CD4-positive, alpha-beta T cell treated with Interleukin-4 for 1 hour (primary cell): ENCODE data around the gene CENPC.
A peak's percentile ranks its signal among the peaks of the same experiment; 100 is the strongest.
"Not testable (repeated sequence)": the region's sequence is repeated elsewhere in the genome, so short reads cannot be mapped to it uniquely, and the experiment has no call there.

Source experiments
- DNase-seq, 2 donors: peaks; one replicate each; pipeline ENCODE4 v3.0.0-alpha.2; 2020 to 2022

CENPC gene

DNA sequence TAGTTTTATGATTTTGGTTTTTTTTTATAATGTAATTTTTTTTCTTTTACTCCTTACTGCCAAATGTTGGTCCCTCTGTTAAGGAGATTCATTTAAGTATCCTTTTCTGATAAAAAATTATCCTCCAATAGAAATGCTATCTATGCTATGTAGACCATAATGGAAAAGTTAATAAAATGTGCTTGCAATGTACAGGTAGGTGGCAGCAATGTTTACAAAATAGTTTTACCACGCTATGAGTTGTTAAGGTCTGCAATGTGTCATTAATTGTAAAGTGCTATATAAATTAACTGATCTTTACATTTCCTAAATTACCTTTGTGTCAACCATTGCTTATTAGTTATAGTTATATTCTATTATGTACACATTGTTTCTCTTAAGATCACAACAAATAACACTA, 3.8 kb upstream of the CENPC start:
- DNase-seq = peak in 1 of 2 donors; percentile 66

- DNase-seq = no peak
Measured at GRCh38 chr4:67546971-67547370, 1.7 kb upstream of the CENPC start.

DNA sequence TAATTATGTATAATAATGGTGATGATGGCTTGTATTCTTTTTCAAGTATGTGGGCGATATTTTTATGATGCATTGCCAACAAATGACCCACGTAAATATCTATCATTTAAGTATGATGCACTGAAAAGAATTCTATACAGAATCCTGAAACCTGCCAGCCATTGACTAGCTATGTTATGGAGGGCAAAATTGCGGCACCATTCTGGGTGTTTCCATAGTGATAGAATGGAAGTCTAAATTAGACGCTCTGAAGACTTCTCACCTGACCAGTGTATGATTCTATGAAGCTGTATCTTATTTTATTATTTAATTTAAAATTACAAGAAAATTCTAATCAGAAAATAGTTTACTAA, 677 bp upstream of the CENPC start:
- DNase-seq = no peak

DNA sequence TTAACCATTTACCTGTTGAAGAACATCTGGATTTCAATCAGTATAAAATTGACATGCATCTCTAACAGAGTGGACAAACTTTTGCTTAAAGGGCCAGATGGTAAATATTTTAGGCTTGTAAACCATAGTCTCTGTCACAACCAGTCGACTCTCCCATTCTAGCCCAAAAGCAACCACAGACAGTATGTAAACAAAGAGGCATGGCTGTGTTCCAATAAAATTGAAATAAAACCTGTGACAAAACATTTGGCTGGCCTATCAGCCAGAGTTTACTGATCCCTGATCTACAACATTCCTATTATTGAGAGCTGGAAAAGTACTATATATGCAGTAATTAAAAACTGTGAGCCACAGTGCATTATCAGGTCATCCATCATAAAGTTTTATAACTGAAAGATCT, 3.2 kb downstream of the CENPC start:
- no peak for DNase-seq

GRCh38 chr4:67539830-67540229, 5.5 kb downstream of the CENPC start:
- DNase-seq = no peak

GRCh38 chr4:67535280-67535840, 9.9 kb downstream of the CENPC start:
- DNase-seq = no peak

GRCh38 chr4:67533112-67533511, 12.2 kb downstream of the CENPC start:
- DNase-seq = no peak

DNA sequence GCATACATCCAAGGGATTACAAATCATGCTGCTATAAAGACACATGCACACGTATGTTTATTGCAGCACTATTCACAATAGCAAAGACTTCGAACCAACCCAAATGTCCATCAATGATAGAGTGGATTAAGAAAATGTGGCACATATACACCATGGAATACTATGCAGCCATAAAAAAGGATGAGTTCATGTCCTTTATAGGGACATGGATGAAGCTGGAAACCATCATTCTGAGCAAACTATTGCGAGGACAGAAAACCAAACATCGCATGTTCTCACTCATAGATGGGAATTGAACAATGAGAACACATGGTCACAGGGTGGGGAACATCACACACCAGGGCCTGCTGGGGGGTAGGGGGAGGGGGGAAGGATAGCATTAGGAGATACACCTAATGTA, 12.9 kb downstream of the CENPC start:
- not testable (repeated sequence) for DNase-seq

DNA sequence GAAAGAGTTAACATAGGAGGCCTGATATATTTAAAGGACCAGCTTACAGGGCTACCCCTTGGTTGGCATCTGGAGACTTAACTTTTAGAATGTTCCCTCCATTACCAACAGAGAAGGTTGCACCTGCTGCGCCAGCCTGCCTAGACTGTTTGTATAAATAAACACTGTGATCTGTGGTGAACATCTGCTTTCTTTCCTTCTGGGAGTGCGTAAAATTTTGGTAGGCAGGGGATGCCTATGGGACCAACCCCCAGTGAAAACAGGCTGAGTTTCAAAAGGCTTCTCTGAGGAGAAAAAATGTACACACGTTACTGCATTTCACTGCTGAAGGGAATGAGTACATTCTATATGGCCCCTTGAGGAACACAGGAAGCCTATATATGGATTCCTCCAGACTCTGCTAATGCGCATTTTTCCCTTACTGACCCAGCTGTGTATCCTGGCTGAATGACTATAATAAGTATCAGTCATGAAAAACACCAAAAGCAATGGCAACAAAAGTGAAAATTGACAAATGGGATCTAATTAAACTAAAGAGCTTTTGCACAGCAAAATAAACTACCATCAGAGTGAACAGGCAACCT, 13.8 kb downstream of the CENPC start:
- DNase-seq = no peak

DNA sequence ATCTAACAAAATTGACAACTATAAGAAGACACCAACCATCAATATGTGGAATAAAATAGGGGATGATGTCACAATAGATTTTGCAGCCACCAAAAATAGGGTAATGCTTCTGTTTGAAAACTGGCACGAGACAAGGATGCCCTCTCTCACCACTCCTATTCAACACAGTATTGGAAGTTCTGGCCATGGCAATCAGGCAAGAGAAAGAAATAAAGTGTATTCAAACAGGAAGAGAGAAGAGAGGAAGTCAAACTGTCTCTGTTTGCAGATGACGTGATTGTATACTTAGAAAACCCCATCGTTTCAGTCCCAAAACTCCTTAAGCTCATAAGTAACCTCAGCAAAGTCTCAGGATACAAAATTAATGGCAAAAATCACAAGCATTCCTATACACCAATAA, 21.2 kb downstream of the CENPC start:
- DNase-seq = not testable (repeated sequence)

DNA sequence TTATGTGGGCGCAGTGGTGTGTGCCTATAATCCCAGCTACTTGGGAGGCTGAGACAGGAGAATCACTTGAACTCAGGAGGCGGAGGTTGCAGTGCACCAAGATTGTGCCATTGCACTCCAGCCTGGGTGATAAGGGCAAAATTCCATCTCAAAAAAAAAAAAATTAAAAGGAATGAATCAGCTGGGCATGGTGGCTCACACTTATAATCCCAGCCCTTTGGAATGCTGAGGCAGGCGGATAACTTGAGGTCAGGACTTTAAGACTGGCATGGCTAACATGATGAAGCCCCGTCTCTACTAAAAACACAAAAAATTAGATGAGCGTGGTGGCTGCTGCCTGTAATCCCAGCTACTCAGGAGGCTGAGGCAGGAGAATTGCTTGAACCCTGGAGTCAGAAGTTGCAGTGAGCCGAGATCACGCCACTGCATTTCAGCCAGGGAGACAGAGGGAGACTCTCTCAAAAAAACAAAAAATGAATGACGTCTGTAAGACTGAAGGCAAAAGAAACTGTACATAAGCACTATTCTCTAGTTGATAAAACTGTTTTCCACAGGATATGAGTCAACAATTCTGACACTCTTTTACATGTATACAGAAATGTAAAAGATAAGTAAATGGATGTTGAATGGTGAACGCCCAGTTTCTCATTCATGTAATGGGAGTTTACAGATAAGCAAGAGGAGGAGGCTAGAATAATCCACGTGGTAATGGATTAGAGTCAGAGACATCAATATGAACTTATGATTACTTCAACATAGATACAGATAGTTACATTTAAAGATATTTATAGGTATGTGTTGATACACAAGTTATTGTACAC, 22.2 kb downstream of the CENPC start:
- DNase-seq = peak in 1 of 2 donors; percentile 36

DNA sequence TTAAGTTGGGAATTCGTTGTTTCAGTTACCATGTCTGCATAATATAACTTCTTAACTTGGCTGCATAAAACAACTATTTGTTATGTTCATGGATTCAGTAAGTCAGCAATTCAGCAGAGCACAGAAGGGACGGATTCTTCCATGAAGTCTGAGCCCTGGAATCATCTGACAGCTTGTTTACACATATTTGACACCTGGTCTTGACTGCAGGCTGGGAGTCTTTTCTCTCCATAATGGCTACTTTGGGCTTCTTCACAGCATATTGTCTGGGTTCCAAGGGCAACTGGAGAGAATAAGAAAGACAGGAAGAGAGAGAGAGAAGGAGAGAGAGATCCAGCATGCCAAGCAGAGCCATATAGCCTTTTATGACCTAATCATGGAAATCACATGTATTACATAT, 23.1 kb downstream of the CENPC start:
- no peak for DNase-seq

GRCh38 chr4:67521506-67521905, 23.8 kb downstream of the CENPC start:
- no peak for DNase-seq

DNA sequence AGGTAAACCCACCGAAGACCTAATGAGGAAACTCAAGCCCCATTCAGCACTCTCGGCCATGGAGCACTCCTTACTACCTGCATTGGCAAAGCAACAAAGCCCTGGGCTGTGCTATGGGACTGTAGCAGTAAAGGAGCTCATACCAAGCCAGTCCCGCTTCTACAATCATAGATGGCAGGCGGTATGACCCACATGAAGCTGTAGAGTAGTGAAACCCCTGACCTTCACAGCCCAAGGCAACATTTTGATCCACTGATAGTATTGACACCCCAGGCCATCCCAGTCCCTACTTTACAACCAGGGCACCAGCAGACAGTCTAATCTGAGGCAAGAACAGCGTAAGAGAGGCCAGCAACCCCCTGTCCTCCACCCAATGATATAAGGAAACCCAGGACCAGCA, 25.2 kb downstream of the CENPC start:
- no peak for DNase-seq

- DNase-seq = no peak
Measured at GRCh38 chr4:67512501-67512900, 32.8 kb downstream of the CENPC start.

DNA sequence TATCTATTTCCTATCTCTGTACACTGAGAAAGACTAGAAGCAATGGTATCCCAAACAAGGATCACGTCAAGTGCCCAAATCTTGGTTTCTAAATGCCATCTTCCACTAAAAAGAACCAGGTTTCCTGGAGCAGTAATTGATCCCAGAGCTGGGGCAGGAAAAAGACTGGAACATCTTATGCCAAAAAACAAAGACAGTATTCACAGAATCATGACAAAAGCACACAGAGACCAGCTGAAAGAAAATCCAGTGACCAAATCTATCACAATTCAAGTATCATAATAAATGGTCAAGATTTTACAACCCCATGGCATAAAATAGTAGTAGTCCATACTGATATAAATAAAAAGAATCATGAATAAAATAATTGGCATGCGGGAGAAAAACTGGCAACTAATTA, 44.9 kb downstream of the CENPC start:
- no peak for DNase-seq

GRCh38 chr4:67499799-67500198, 45.5 kb downstream of the CENPC start:
- no peak for DNase-seq

GRCh38 chr4:67483868-67484602, 61.3 kb downstream of the CENPC start:
- no peak for DNase-seq

- no peak for DNase-seq
Measured at GRCh38 chr4:67480810-67481209, 64.5 kb downstream of the CENPC start.

DNA sequence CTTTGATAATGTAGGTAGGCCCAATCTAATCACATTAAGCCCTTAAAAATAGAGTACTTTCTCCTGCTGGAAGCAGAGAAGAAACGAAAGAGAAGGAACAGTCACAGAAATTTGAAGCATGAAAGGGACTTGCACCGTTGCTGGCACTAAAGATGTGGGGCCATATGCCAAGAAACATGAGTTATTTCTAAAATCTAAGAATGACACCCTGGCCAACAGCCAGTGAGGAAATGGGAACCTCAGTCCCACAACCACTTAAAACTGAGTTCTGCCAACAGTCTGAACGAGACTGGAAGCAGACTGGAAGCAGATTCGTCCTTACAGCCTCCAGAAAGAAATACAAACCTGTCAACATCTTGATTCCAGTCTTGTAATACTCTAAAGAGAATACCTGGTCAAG, 70.1 kb downstream of the CENPC start:
- no peak for DNase-seq

- no peak for DNase-seq
Measured at GRCh38 chr4:67470871-67471270, 74.4 kb downstream of the CENPC start.

DNA sequence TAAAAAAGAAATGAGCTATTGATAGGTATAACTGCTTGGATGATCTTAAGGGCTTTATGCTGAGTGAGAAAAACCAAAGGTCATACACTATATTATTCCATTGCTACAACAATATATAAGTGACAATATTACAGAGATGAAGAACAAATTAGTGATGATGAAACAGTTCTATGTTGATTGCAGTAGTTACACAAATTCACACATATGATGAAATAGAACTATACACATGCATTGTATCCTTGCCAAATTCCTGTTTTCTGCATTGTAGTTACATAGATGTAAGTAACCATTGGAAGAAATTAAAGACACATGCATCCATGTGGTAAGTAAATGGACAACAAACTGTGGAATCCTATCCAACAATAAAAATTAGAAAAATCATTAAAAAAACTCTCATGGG, 76.5 kb downstream of the CENPC start:
- DNase-seq = no peak

- DNase-seq = no peak
Measured at GRCh38 chr4:67466751-67467150, 78.6 kb downstream of the CENPC start.

- DNase-seq = no peak
Measured at GRCh38 chr4:67465763-67466052, 79.6 kb downstream of the CENPC start.
